A549 (cell line): ENCODE measurements around the gene MACROH2A2.

Source experiments
- CEBPB ChIP-seq, 2 experiments: fragments of >200 bp in 1 of 2; sonication (Bioruptor Twin) in 1 of 2; formaldehyde crosslinking in 1 of 2; IDR thresholded peaks; 2 replicates each; pipeline ENCODE4 v1.6.1; 2012 to 2016
- EP300 ChIP-seq, 2 experiments: fragments of >200 bp; sonication (Bioruptor Twin); formaldehyde crosslinking; IDR thresholded peaks; 2 replicates in 1 of 2; 3 replicates in 1 of 2; pipeline ENCODE4 v1.6.1; 2016 to 2017
- ESRRA ChIP-seq: fragments of 150-350 bp; IDR thresholded peaks from 2 replicates; pipeline ENCODE4 v1.6.1; 2014; ENCODE audit warnings: mild to moderate bottlenecking, low read length, borderline replicate concordance
- FOSL2 ChIP-seq, 2 experiments: fragments of 450-650 bp in 1 of 2; fragments of >200 bp in 1 of 2; sonication (Bioruptor Twin) in 1 of 2; formaldehyde crosslinking; IDR thresholded peaks; 2 replicates each; pipeline versions ENCODE4 v1.5.0 to v1.6.1; 2016 to 2020; ENCODE audit warnings: mild to moderate bottlenecking in 1 of 2, moderate library complexity in 1 of 2
- FOXS1 ChIP-seq: fragments of 250-450 bp; sonication (Bioruptor Pico); IDR thresholded peaks from 2 replicates; pipeline ENCODE4 v1.5.0; 2020; ENCODE audit warnings: mild to moderate bottlenecking, moderate library complexity
- MYC ChIP-seq: IDR thresholded peaks from 2 replicates; pipeline ENCODE4 v1.6.1; 2012; ENCODE audit warnings: mild to moderate bottlenecking, inconsistent platforms, low read length, improper control_type of control experiment, borderline replicate concordance
- TF ChIP-seq, protein P1 (sequence below): fragments of >200 bp; sonication (Bioruptor Twin); formaldehyde crosslinking; IDR thresholded peaks from 3 replicates; pipeline ENCODE4 v1.6.1; 2016
- TF ChIP-seq, protein P2 (sequence below): fragments of >200 bp; sonication (Bioruptor Twin); formaldehyde crosslinking; IDR thresholded peaks from 3 replicates; pipeline ENCODE4 v1.5.1; 2016
- TF ChIP-seq, protein P3 (sequence below): fragments of 200-600 bp; sonication (generic); IDR thresholded peaks from 2 replicates; pipeline ENCODE4 v1.6.1; 2016; ENCODE audit warnings: antibody characterized with exemption, mild to moderate bottlenecking, moderate library complexity

DNA sequence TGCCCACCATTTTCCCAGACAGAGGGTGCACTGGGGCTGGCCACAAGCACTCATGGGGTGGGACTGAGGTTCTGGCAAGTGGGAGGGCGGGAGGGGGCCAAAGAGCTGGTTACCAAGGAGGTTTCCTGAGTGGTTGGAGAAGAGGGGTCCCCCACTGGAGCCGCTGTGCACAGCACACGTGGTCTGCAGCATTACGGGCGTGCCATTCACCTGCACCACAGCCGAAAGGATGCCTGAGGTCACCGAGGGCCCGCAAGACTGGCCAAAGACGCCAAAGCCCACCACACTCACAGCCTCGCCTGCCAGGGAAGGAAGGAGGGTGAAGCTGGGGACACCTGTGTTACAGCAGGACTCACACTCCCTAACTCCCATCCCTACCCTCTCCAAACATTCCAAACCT lies 89.9 kb downstream of the MACROH2A2 start:
- TF ChIP-seq, protein P1, sequence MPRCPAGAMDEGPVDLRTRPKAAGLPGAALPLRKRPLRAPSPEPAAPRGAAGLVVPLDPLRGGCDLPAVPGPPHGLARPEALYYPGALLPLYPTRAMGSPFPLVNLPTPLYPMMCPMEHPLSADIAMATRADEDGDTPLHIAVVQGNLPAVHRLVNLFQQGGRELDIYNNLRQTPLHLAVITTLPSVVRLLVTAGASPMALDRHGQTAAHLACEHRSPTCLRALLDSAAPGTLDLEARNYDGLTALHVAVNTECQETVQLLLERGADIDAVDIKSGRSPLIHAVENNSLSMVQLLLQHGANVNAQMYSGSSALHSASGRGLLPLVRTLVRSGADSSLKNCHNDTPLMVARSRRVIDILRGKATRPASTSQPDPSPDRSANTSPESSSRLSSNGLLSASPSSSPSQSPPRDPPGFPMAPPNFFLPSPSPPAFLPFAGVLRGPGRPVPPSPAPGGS = no peak
- TF ChIP-seq MYC (no peak), FOXS1 (no peak), CEBPB (IDR thresholded peaks at IDR 0.05) (no peak), EP300 (IDR thresholded peaks at IDR 0.05) (no peak), FOSL2 (IDR thresholded peaks at IDR 0.05) (no peak), FOSL2 (CRISPR knock-in tag; IDR thresholded peaks at IDR 0.05) (no peak), ESRRA (no peak)
- TF ChIP-seq, protein P2, sequence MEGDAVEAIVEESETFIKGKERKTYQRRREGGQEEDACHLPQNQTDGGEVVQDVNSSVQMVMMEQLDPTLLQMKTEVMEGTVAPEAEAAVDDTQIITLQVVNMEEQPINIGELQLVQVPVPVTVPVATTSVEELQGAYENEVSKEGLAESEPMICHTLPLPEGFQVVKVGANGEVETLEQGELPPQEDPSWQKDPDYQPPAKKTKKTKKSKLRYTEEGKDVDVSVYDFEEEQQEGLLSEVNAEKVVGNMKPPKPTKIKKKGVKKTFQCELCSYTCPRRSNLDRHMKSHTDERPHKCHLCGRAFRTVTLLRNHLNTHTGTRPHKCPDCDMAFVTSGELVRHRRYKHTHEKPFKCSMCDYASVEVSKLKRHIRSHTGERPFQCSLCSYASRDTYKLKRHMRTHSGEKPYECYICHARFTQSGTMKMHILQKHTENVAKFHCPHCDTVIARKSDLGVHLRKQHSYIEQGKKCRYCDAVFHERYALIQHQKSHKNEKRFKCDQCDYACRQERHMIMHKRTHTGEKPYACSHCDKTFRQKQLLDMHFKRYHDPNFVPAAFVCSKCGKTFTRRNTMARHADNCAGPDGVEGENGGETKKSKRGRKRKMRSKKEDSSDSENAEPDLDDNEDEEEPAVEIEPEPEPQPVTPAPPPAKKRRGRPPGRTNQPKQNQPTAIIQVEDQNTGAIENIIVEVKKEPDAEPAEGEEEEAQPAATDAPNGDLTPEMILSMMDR = no peak
- TF ChIP-seq, protein P3, sequence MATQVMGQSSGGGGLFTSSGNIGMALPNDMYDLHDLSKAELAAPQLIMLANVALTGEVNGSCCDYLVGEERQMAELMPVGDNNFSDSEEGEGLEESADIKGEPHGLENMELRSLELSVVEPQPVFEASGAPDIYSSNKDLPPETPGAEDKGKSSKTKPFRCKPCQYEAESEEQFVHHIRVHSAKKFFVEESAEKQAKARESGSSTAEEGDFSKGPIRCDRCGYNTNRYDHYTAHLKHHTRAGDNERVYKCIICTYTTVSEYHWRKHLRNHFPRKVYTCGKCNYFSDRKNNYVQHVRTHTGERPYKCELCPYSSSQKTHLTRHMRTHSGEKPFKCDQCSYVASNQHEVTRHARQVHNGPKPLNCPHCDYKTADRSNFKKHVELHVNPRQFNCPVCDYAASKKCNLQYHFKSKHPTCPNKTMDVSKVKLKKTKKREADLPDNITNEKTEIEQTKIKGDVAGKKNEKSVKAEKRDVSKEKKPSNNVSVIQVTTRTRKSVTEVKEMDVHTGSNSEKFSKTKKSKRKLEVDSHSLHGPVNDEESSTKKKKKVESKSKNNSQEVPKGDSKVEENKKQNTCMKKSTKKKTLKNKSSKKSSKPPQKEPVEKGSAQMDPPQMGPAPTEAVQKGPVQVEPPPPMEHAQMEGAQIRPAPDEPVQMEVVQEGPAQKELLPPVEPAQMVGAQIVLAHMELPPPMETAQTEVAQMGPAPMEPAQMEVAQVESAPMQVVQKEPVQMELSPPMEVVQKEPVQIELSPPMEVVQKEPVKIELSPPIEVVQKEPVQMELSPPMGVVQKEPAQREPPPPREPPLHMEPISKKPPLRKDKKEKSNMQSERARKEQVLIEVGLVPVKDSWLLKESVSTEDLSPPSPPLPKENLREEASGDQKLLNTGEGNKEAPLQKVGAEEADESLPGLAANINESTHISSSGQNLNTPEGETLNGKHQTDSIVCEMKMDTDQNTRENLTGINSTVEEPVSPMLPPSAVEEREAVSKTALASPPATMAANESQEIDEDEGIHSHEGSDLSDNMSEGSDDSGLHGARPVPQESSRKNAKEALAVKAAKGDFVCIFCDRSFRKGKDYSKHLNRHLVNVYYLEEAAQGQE = no peak
